RWPE2 (cell line): ENCODE results near the gene ZNF585A.
"Not testable (repeated sequence)": the region's sequence is repeated elsewhere in the genome, so short reads cannot be mapped to it uniquely, and the experiment has no call there.

Experiments
- ATAC-seq: fragments of 200-7000 bp; cut with Tn5 transposase; 3 replicates; pipeline ENCODE4 v1.9.1; 2021; ENCODE audit warnings: low read depth
- DNase-seq: peaks from one replicate; pipeline ENCODE4 v3.0.0-alpha.2; 2020; ENCODE audit warnings: low spot score
- H3K27ac ChIP-seq: fragments of 450-650 bp; 2 replicates; pipeline ENCODE4 v1.5.1; 2017; ENCODE audit warnings: mild to moderate bottlenecking; ENCODE audit not compliant: poor library complexity, severe bottlenecking
- H3K27me3 ChIP-seq: fragments of 250-450 bp; sonication (Bioruptor Pico); 2 replicates; pipeline ENCODE4 v1.5.1; 2021; ENCODE audit warnings: mild to moderate bottlenecking, moderate library complexity; ENCODE audit not compliant: insufficient read depth, poor library complexity, severe bottlenecking
- H3K36me3 ChIP-seq: fragments of 250-450 bp; sonication (Bioruptor Pico); 2 replicates; pipeline ENCODE4 v1.5.1; 2020; ENCODE audit warnings: low read depth, mild to moderate bottlenecking, moderate library complexity
- H3K4me1 ChIP-seq: fragments of 250-450 bp; sonication (Bioruptor Pico); 2 replicates; pipeline ENCODE4 v1.5.1; 2021; ENCODE audit warnings: mild to moderate bottlenecking, moderate library complexity; ENCODE audit not compliant: insufficient read depth, poor library complexity, severe bottlenecking
- H3K4me3 ChIP-seq: fragments of 250-450 bp; sonication (Bioruptor Pico); 2 replicates; pipeline ENCODE4 v1.5.1; 2021; ENCODE audit warnings: mild to moderate bottlenecking, moderate library complexity; ENCODE audit not compliant: severe bottlenecking
- H3K9me3 ChIP-seq: fragments of 250-450 bp; sonication (Bioruptor Pico); 2 replicates; pipeline ENCODE4 v1.5.1; 2021; ENCODE audit warnings: mild to moderate bottlenecking, moderate library complexity; ENCODE audit not compliant: severe bottlenecking
- TF ChIP-seq, protein P1 (sequence below): fragments of 450-650 bp; IDR thresholded peaks from one replicate; pipeline ENCODE4 v1.5.1; 2017; ENCODE audit warnings: mild to moderate bottlenecking, moderate library complexity; ENCODE audit not compliant: poor library complexity, severe bottlenecking

ZNF585A gene

GRCh38 chr19:37217775-37218591, 45.5 kb upstream of the ZNF585A start, which contains the start of gene ZNF383:
Gene ZNF383 (plus strand): TSS chr19:37218214. CDS start chr19:37230454, 12,240 bp downstream.
- no peaks in the 10 kb centered on the region for H3K9me3 ChIP-seq
- ATAC-seq (peak; percentile 97), DNase-seq (peak; percentile 92)

GRCh38 chr19:37217480-37217774, 44.9 kb upstream of the ZNF585A start:
- peak overlapping the region; percentile 73 for H3K4me3 ChIP-seq
- peaks cover 21% of the 10 kb centered on the region for H3K36me3 ChIP-seq
- H3K9me3 ChIP-seq: no peaks in the 10 kb centered on the region
- peak overlapping the region; percentile 51 for H3K27ac ChIP-seq
- no peak for DNase-seq
- ATAC-seq: no peak
- H3K27me3 ChIP-seq: no peaks in the 10 kb centered on the region
- peaks cover 2% of the 10 kb centered on the region for H3K4me1 ChIP-seq
- TF ChIP-seq, protein P1, sequence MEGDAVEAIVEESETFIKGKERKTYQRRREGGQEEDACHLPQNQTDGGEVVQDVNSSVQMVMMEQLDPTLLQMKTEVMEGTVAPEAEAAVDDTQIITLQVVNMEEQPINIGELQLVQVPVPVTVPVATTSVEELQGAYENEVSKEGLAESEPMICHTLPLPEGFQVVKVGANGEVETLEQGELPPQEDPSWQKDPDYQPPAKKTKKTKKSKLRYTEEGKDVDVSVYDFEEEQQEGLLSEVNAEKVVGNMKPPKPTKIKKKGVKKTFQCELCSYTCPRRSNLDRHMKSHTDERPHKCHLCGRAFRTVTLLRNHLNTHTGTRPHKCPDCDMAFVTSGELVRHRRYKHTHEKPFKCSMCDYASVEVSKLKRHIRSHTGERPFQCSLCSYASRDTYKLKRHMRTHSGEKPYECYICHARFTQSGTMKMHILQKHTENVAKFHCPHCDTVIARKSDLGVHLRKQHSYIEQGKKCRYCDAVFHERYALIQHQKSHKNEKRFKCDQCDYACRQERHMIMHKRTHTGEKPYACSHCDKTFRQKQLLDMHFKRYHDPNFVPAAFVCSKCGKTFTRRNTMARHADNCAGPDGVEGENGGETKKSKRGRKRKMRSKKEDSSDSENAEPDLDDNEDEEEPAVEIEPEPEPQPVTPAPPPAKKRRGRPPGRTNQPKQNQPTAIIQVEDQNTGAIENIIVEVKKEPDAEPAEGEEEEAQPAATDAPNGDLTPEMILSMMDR: no peak

More at GRCh38 chr19:37217775-37218591, 45.5 kb upstream of the ZNF585A start, which contains the start of gene ZNF383:
- Histone ChIP-seq H3K4me1 (peaks cover 2% of the 10 kb centered on the region), H3K4me3 (peak within 1 kb of the TSS; percentile 73), H3K27me3 (no peaks in the 10 kb centered on the region), H3K27ac (peak within 1 kb of the TSS; percentile 51), H3K36me3 (peaks cover 27% of the 10 kb centered on the region)
- TF ChIP-seq, protein P1: no peak

DNA sequence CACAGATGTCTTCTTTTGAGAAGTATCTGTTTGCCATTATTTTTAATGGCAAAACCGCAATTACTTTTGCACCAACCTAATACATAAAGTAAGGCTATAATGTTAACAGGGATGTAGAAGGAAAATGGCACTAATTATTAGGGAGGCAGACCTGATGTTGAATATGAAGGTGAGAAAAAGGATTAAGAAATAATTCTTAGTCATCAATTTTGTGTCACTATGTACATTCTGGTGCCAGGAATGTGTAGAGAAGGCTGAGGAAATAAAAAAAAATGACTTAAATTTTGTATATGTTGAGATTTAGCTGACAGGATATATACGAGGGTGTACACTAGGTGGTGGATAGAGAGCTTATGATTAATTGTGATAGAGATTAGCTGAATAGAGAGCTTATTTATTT, 25.3 kb upstream of the ZNF585A start:
- peaks cover 43% of the 10 kb centered on the region for H3K36me3 ChIP-seq
- no peak overlapping the region for H3K27ac ChIP-seq
- TF ChIP-seq, protein P1: no peak
- H3K4me1 ChIP-seq: no peaks in the 10 kb centered on the region
- H3K27me3 ChIP-seq: no peaks in the 10 kb centered on the region
- DNase-seq: no peak
- peaks cover 3% of the 10 kb centered on the region for H3K9me3 ChIP-seq
- no peak for ATAC-seq
- H3K4me3 ChIP-seq: no peak overlapping the region

DNA sequence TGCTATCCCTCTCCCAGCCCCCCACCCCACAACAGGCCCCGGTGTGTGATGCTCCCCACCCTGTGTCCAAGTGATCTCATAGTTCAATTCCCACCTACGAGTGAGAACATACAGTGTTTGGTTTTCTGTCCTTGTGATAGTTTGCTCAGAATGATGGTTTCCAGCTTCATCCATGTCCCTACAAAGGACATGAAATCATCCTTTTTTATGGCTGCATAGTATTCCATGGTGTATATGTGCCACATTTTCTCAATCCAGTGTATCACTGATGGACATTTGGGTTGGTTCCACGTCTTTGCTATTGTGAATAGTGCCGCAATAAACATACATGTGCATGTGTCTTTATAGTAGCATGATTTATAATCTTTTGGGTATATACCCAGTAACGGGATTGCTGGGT, 24.6 kb upstream of the ZNF585A start:
- H3K27ac ChIP-seq, ATAC-seq, H3K9me3 ChIP-seq, H3K4me3 ChIP-seq, H3K27me3 ChIP-seq, H3K4me1 ChIP-seq, DNase-seq: not testable (repeated sequence)
- peaks cover 42% of the 10 kb centered on the region for H3K36me3 ChIP-seq

- not testable (repeated sequence) for H3K27me3 ChIP-seq, H3K27ac ChIP-seq, DNase-seq, H3K4me3 ChIP-seq, H3K4me1 ChIP-seq, H3K9me3 ChIP-seq, ATAC-seq
- H3K36me3 ChIP-seq: peaks cover 43% of the 10 kb centered on the region
These were observed 22.8 kb upstream of the ZNF585A start for GRCh38 chr19:37195248-37195647.

DNA sequence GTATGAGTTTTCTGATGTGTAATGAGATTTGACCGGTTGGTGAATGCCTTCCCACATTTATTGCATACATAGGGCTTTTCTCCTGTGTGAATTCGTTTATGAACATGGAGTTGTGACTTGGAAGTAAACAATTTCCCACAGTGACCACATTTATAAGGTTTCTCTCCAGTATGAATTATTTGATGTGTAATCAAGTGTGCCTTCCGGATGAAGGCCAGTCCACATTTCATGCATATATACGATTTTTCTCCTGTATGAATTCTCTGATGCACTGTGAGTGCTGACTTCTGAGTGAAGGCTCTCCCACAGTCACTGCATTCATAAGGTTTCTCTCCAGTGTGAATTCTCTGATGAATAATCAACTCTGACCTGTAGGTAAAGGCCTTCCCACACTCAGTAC, 13.6 kb upstream of the ZNF585A start:
- not testable (repeated sequence) for ATAC-seq, DNase-seq, H3K27ac ChIP-seq, H3K4me3 ChIP-seq, H3K9me3 ChIP-seq, H3K4me1 ChIP-seq, H3K27me3 ChIP-seq
- H3K36me3 ChIP-seq: peaks cover 41% of the 10 kb centered on the region
